NCI-H526 treated with DMSO at 0.1 percent for 48 hours (cell line): ENCODE measurements around the gene PTH1R.

Experiments
- DNase-seq: peaks from one replicate; lab custom pipeline; 2025; lab: John Stamatoyannopoulos, UW

PTH1R gene

GRCh38 chr3:46883054-46883829 lies 5.7 kb downstream of the PTH1R start:
- DNase-seq: no peak

GRCh38 chr3:46883830-46884185 lies 6.3 kb downstream of the PTH1R start:
- DNase-seq: no peak

GRCh38 chr3:46884427-46884826 lies 6.9 kb downstream of the PTH1R start:
- no peak for DNase-seq

- DNase-seq: no peak
Measured at GRCh38 chr3:46884929-46885328, 7.4 kb downstream of the PTH1R start.

- DNase-seq: no peak
Measured at GRCh38 chr3:46885612-46886011, 8.1 kb downstream of the PTH1R start.

GRCh38 chr3:46887980-46888494 lies 10.5 kb downstream of the PTH1R start:
- DNase-seq: no peak

GRCh38 chr3:46888705-46889104 lies 11.2 kb downstream of the PTH1R start:
- DNase-seq: no peak

GRCh38 chr3:46889381-46890110 lies 12.0 kb downstream of the PTH1R start:
- no peak for DNase-seq

- no peak for DNase-seq
Measured at GRCh38 chr3:46890132-46890531, 12.6 kb downstream of the PTH1R start.

GRCh38 chr3:46891132-46891531 lies 13.6 kb downstream of the PTH1R start:
- no peak for DNase-seq

GRCh38 chr3:46892285-46893145 lies 15.0 kb downstream of the PTH1R start:
- no peak for DNase-seq

GRCh38 chr3:46893146-46893748 lies 15.7 kb downstream of the PTH1R start:
- DNase-seq: no peak

- no peak for DNase-seq
Measured at GRCh38 chr3:46893763-46894162, 16.2 kb downstream of the PTH1R start.

- DNase-seq: no peak
Measured at GRCh38 chr3:46894256-46894655, 16.7 kb downstream of the PTH1R start.

- peak; percentile 38 for DNase-seq
Measured at GRCh38 chr3:46895204-46895660, 17.7 kb downstream of the PTH1R start.

GRCh38 chr3:46895761-46896160 lies 18.2 kb downstream of the PTH1R start:
- DNase-seq: no peak

- no peak for DNase-seq
Measured at GRCh38 chr3:46896386-46896785, 18.9 kb downstream of the PTH1R start.

- DNase-seq: no peak
Measured at GRCh38 chr3:46897031-46897430, 19.5 kb downstream of the PTH1R start.

GRCh38 chr3:46897829-46898320 lies 20.4 kb downstream of the PTH1R start:
- DNase-seq: no peak

GRCh38 chr3:46898321-46899150 lies 21.0 kb downstream of the PTH1R start:
- no peak for DNase-seq
